Skin of body (tissue), 2 donors: ENCODE results near the gene IFRD2. TPM values are rescaled to one million over a fixed set of nuclear protein-coding genes. Genes with fewer than 3 reads are reported as not detected.
"Not testable (repeated sequence)": the region's sequence is repeated elsewhere in the genome, so short reads cannot be mapped to it uniquely, and the experiment has no call there.

ENCODE experiments used
- DNase-seq: peaks from one replicate; lab custom pipeline; 2025; lab: John Stamatoyannopoulos, UW
- total RNA-seq: library from RNA; depleted of rRNA; stranded (reverse); fragments of >200 nt; gene quantifications from one replicate; pipeline ENCODE4 v1.2.3, GENCODE V29; 2014

IFRD2 gene
- total RNA-seq, 1 donor from 2014 or later, result 32.7 TPM

GRCh38 chr3:50268276-50268675, 24.0 kb downstream of the IFRD2 start:
- no peak for DNase-seq

GRCh38 chr3:50267280-50267913, 24.8 kb downstream of the IFRD2 start:
- no peak for DNase-seq

- no peak for DNase-seq
These were observed 25.4 kb downstream of the IFRD2 start for GRCh38 chr3:50266836-50267235.

- DNase-seq, result no peak
These were observed 26.2 kb downstream of the IFRD2 start for GRCh38 chr3:50266017-50266416.

DNA sequence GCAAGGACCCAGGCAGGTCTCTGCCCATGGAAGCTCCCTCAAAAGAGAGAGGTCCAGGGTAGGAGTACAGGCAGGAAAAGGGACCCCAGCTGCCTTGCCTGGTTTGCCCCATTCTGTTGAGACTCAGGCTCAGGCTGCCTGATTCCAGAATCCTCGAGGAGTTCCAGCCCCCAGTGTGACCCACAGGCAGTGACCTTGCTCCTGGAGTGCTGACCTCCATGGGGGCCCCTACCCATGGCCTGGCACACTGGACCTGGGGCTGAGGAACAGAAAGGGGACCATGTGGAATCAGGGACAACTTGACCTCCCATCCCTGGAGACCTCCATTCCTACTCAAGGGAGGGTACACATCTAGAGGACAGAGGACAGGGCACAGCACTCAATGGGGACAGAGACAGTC, 26.7 kb downstream of the IFRD2 start:
- DNase-seq, result no peak

DNA sequence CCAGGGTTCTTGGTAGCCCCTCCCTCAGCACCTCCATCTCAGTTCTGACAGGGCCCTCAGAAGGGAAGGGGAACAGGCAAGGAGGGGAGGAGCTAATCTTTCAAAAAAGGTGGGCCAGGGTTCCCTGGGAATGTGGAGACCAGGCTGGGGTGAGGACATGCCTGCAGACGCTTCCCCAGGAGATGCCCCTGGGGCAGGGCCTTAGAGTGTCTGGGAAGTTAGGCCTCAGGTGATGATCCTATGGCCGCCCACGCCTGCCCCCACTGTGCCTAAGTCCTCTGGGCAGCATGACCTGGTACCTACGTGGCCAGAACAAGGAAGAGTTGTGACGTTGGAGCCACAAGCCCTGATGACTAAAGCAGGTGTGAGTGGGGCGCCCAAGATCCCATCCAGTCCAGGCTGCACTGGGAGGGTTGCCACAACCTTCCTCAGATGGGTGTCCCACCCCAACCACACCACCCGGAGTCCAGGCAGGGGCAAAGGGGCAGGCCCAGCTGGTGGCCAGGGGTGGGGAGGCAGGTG, 27.2 kb downstream of the IFRD2 start:
- no peak for DNase-seq

DNA sequence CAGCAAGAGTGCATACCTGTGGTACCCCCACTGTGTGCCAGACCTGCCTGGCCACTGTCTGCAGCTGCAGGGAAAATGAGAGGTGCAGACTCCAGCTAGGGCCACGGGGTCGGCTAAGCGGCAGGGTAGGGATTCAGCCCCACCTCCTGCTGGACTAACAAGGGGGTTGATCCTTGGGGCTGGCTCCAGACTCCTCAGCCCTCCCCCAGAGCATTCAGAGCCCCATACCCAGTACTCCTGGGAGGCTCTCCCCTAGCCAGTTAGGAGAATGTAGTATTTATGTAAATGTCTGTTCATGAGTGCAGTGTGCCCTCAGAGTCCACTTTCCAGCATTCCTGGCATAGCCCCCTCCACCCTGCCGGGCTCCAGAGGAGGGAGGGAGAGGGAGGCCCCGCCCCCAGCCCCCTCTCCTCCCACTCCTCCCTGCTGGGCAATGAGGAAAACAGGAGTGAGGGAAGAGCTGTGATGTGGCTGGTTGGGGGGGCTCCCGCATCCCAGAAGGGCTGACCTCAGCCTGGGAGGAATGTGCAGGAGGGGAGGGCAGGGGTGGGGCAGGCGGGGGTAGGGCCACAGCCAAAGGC, 27.8 kb downstream of the IFRD2 start:
- DNase-seq, result peak; percentile 90

- DNase-seq, result no peak
These were observed 28.5 kb downstream of the IFRD2 start for GRCh38 chr3:50263478-50264382.

DNA sequence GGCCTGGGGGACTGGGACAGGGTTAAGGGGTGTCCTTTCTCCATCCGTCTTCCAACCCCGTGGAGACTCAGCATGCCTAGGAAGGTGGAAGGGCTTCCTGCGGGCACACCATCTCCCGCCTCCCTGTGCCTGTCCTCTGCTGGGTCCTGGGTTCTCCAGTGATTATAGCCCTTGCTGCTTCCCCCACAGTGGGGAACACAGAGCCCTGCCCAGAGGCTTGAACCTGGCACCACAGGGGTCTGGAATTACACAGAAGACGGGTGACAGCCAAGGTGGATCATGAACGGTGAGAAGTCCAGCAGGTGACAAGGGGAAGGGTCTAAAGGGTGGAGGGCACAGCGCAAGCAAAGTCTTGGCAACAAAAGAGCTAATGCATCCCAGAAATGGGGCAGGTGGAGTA, 29.5 kb downstream of the IFRD2 start:
- DNase-seq, result no peak

GRCh38 chr3:50262200-50262599, 30.0 kb downstream of the IFRD2 start:
- not testable (repeated sequence) for DNase-seq

DNA sequence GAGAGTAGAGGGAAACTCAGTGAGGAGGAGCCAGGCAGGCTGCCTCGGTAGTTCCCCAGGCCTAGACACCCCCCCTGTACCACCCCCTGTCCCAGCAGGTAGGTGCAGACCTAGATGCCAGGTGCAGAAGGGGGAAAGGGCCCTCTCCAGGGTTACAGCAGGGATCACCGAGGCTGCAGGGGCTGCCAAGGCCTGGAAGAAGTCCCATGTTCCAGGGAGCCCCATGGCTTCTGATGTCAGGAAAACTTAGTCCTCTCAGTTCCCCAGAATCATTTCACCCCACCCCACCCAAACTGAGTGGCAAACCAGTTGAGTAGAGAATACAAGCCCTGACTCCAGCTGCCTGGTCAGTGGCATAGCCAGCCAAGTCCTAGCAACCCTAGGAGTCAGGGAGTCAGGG, 30.7 kb downstream of the IFRD2 start:
- no peak for DNase-seq

DNA sequence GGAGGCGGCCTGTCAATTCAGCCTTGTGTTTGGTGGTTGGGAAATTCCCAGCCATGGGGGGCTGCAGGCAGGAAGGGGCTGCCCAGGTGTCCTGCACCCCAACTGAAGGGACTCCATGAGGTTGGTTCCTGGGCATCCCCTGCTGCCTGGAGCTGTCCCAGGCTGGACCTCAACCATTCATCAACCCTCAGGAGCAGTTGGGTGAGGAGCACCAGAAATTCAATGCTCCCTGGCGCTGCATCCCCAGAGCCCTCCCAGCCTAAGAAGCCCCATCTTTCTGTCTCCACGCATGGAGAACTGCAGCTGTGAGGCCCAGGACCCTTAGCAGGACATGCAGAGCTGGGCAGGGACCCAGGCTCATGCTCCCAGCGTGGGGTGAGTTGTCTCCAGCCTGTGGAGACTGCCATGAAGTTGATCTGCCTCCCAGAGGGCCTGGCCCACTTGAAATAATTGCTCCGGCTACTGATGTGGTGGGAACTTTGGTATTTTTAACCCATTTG, 31.2 kb downstream of the IFRD2 start:
- no peak for DNase-seq

GRCh38 chr3:50260027-50260941, 31.9 kb downstream of the IFRD2 start:
- peak; percentile 91 for DNase-seq

DNA sequence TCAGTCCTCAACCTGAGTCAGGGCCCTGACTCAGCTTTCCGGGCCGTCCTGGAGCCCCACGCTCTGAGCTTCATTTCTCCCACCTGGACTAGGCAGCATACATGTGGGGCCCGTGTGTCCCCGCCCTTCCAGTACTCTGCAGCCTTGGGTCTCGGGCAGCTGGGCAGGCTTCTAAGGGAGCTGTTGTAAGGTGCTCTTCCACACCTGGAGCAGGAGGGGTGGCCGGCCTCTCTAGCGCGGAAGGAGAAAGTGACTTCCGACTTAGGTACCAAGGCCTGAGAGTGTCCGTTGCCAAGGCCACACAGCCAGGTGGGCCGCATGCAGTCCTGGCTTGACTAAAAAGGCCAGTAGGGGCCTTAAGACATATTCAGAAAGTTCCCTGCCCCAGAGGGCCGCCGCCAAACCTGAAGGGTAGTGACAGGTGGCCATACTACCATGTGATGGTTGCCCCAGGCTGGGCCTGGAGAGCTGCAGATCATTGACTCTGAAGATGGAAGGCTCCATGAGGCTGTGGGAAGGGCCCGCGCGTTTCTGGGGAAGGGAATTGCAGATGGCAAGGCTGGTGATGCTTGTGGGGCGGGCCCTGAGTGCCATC, 32.7 kb downstream of the IFRD2 start:
- DNase-seq, result no peak

GRCh38 chr3:50258979-50259378, 33.2 kb downstream of the IFRD2 start:
- DNase-seq, result no peak

- DNase-seq, result no peak
These were observed 34.1 kb downstream of the IFRD2 start for GRCh38 chr3:50258029-50258680.

DNA sequence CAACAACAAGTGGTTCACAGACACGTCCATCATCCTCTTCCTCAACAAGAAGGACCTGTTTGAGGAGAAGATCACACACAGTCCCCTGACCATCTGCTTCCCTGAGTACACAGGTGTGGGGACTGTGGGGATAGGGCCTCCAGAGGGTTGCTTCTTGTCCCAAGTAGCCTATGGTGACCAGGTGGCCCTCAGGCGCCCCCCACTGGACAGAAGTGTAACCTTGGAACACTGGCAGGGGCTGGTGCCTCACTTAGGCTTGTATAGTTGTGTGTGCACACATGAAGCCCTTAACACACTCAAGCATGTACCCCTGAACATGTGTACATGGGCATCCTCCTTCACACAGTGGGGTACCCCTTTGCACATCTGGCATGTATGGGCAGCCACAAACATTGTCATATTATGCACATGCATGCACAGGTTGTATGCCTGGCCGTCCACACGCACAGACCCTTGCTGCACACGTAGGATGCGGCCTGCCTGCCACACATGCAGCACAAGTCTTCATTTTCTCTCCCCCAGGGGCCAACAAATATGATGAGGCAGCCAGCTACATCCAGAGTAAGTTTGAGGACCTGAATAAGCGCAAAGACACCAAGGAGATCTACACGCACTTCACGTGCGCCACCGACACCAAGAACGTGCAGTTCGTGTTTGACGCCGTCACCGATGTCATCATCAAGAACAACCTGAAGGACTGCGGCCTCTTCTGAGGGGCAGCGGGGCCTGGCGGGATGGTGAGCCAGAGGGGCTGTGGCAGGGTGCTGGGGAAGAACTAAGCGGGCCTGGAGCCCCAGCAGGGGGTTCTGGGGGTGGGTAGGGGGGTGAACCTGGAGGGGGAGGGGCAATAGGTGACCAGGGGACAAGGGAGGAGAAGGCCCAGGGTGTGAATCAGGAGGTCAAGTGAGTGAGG, 35.0 kb downstream of the IFRD2 start:
- DNase-seq, result no peak

DNA sequence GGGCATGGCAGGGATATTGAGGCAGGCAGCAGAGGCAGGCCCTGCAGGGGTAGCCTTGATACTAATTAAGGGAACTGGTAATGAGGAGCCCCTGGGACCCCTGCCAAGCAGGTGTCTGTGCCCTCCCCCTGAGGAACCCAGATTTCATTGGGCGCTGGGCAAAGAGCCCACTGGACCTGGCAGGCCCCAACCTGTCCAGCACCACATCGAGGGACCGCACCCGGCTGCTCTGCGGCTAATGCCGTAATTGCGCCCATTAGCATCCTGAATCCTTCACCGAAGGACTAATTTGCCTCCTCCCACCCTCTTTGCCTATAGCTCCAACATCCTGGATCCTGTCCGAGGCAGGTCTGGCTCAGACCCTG, 37.0 kb downstream of the IFRD2 start:
- DNase-seq, result no peak
